ENCODE results near the gene MCHR1.
"Not testable (repeated sequence)": the region's sequence is repeated elsewhere in the genome, so short reads cannot be mapped to it uniquely, and the experiment has no call there.

MCHR1 gene

GRCh38 chr22:40690370-40690769, 11.1 kb downstream of the MCHR1 start:
- no peak for DNase-seq (ENCODE audit: low read depth)

- DNase-seq (ENCODE audit: low read depth): no peak
Measured at GRCh38 chr22:40691532-40691931, 12.2 kb downstream of the MCHR1 start.

- no peak for DNase-seq (ENCODE audit: low read depth)
Measured at GRCh38 chr22:40694411-40694810, 15.1 kb downstream of the MCHR1 start.

GRCh38 chr22:40701274-40701673, 22.0 kb downstream of the MCHR1 start:
- no peak for DNase-seq (ENCODE audit: low read depth)

- no peak for DNase-seq (ENCODE audit: low read depth)
Measured at GRCh38 chr22:40703174-40703573, 23.9 kb downstream of the MCHR1 start.

GRCh38 chr22:40703736-40704135, 24.5 kb downstream of the MCHR1 start:
- DNase-seq (ENCODE audit: low read depth): no peak

- DNase-seq (ENCODE audit: low read depth): no peak
Measured at GRCh38 chr22:40705918-40706682, 26.8 kb downstream of the MCHR1 start.

GRCh38 chr22:40707154-40707553, 27.9 kb downstream of the MCHR1 start:
- DNase-seq (ENCODE audit: low read depth): no peak

GRCh38 chr22:40708177-40708576, 28.9 kb downstream of the MCHR1 start:
- no peak for DNase-seq (ENCODE audit: low read depth)

GRCh38 chr22:40709752-40710413, 30.6 kb downstream of the MCHR1 start:
- no peak for DNase-seq (ENCODE audit: low read depth)

- no peak for DNase-seq (ENCODE audit: low read depth)
Measured at GRCh38 chr22:40712311-40712710, 33.0 kb downstream of the MCHR1 start.

GRCh38 chr22:40714499-40715337, 35.4 kb downstream of the MCHR1 start:
- no peak for DNase-seq (ENCODE audit: low read depth)

GRCh38 chr22:40716116-40716515, 36.8 kb downstream of the MCHR1 start:
- no peak for DNase-seq (ENCODE audit: low read depth)

GRCh38 chr22:40717657-40718056, 38.4 kb downstream of the MCHR1 start:
- not testable (repeated sequence) for DNase-seq (ENCODE audit: low read depth)

- no peak for DNase-seq (ENCODE audit: low read depth)
Measured at GRCh38 chr22:40718250-40719204, 39.2 kb downstream of the MCHR1 start.

GRCh38 chr22:40719599-40719998, 40.3 kb downstream of the MCHR1 start:
- DNase-seq (ENCODE audit: low read depth): no peak

GRCh38 chr22:40720156-40720537, 40.9 kb downstream of the MCHR1 start:
- not testable (repeated sequence) for DNase-seq (ENCODE audit: low read depth)

- DNase-seq (ENCODE audit: low read depth): no peak
Measured at GRCh38 chr22:40720538-40721256, 41.4 kb downstream of the MCHR1 start.

GRCh38 chr22:40721266-40721665, 42.0 kb downstream of the MCHR1 start:
- no peak for DNase-seq (ENCODE audit: low read depth)

GRCh38 chr22:40723396-40723933, 44.2 kb downstream of the MCHR1 start:
- no peak for DNase-seq (ENCODE audit: low read depth)

- DNase-seq (ENCODE audit: low read depth): no peak
Measured at GRCh38 chr22:40726514-40726913, 47.2 kb downstream of the MCHR1 start.
